Kidney (tissue), 14 donors: ENCODE measurements around the gene ICE2. TPM values are rescaled to one million over a fixed set of nuclear protein-coding genes. Genes with fewer than 3 reads are reported as not detected.

Experiments used
- DNase-seq, 5 donors: peaks; one replicate each; pipeline ENCODE4 v3.0.0-alpha.2; 2013 to 2020
- FAIRE-seq: peaks from 2 replicates; lab custom pipeline; 2012; peaks lifted over from hg19 to GRCh38; lab: Jason Lieb, UNC
- H3K27ac ChIP-seq, 2 donors: one replicate each; pipeline ENCODE4 v1.7.0; 2013; ENCODE audit warnings: low read depth in 2 of 2, low read length in 2 of 2, inconsistent platforms in 1 of 2
- H3K27me3 ChIP-seq: one replicate; pipeline ENCODE4 v1.7.1; 2013; ENCODE audit warnings: low read length, inconsistent platforms; ENCODE audit not compliant: control insufficient read depth, insufficient read depth
- H3K36me3 ChIP-seq, 3 donors: one replicate each; pipeline versions ENCODE4 v1.7.0 to v1.7.1; 2013; ENCODE audit warnings: low read length in 3 of 3, control low read depth in 1 of 3, inconsistent platforms in 1 of 3; ENCODE audit not compliant: insufficient read depth in 3 of 3, control insufficient read depth in 2 of 3
- H3K4me1 ChIP-seq, 3 donors: one replicate each; pipeline versions ENCODE4 v1.7.0 to v1.7.1; 2013; ENCODE audit warnings: low read length in 3 of 3, inconsistent platforms in 1 of 3, low read depth in 1 of 3; ENCODE audit not compliant: control insufficient read depth in 2 of 3, insufficient read depth in 2 of 3
- H3K4me3 ChIP-seq, 3 donors: one replicate each; pipeline versions ENCODE4 v1.7.0 to v1.8.1; 2013; ENCODE audit warnings: low read length in 3 of 3, control low read depth in 1 of 3, inconsistent platforms in 1 of 3
- H3K9ac ChIP-seq, 3 donors: one replicate each; pipeline versions ENCODE4 v1.7.0 to v1.7.1; 2013; ENCODE audit warnings: low read length in 3 of 3, control low read depth in 1 of 3, inconsistent platforms in 1 of 3
- H3K9me3 ChIP-seq, 3 donors: one replicate each; pipeline versions ENCODE4 v1.7.0 to v1.7.1; 2013; ENCODE audit warnings: low read length in 3 of 3, control low read depth in 1 of 3, inconsistent platforms in 1 of 3; ENCODE audit not compliant: control insufficient read depth in 2 of 3, insufficient read depth in 1 of 3
- CTCF ChIP-seq: IDR thresholded peaks from 3 replicates; pipeline ENCODE4 v1.5.1; 2012; ENCODE audit warnings: mild to moderate bottlenecking, moderate library complexity, borderline replicate concordance; ENCODE audit not compliant: insufficient read depth; ENCODE audit errors: extremely low read depth
- intact Hi-C: fragments of 100-400 bp; cut with DNase I; formaldehyde crosslinking; loops from one replicate; pipeline ENCODE4 v1.11.1; 2022
- polyA plus RNA-seq: library from polyadenylated mRNA; stranded (reverse); fragments of 350-450 nt; fragmentation: Illumina TruSeq; extraction: RNeasy Lipid Tissue Mini Kit (QIAGEN cat#74804); gene quantifications from one replicate; pipeline ENCODE4 v1.2.3, GENCODE V29; 2014; ENCODE audit warnings: low read depth, low replicate concordance; ENCODE audit not compliant: insufficient read depth
- total RNA-seq: library from RNA; stranded (reverse); fragmentation: NEBNext Ultra II Directional; extraction: Animal tissue kit (Norgen Biotek cat#: 25700); gene quantifications from one replicate; pipeline ENCODE4 v1.2.1, GENCODE V29; 2021
- donor health status: control.
- donor health status: control.
- donor health status: control.
- donor health status: control.
- donor health status: control.
- donor health status: DM: yes; HTN: yes; CAD: no.
- donor health status: Normal renal cell carcinoma (clear cell type).

Gene ICE2
- total and polyA plus RNA-seq, 2 donors from 2014 or later, result 16.4 to 61.4 TPM

GRCh38 chr15:60385620-60386552, 93.1 kb downstream of the ICE2 start:
- H3K36me3 ChIP-seq, result peaks cover 0 to 2% (median 0%) of the 10 kb centered on the region in 3 donors
- DNase-seq (no peak), FAIRE-seq (no peak)
- no peaks in the 10 kb centered on the region for H3K27me3 ChIP-seq
- TF ChIP-seq CTCF, result no peak
- H3K9ac ChIP-seq, result no peak overlapping the region
- H3K9me3 ChIP-seq, result no peaks in the 10 kb centered on the region
- no peak overlapping the region for H3K4me3 ChIP-seq
- peaks cover 3 to 7% (median 6%) of the 10 kb centered on the region in 3 donors for H3K4me1 ChIP-seq
- intact Hi-C loops, result no loop called here
- no peak overlapping the region for H3K27ac ChIP-seq

- Histone ChIP-seq H3K9ac (no peak overlapping the region), H3K9me3 (no peaks in the 10 kb centered on the region), H3K27me3 (no peaks in the 10 kb centered on the region), H3K27ac (no peak overlapping the region), H3K36me3 (peaks cover 0 to 5% (median 0%) of the 10 kb centered on the region in 3 donors), H3K4me1 (peaks cover 0 to 3% (median 0%) of the 10 kb centered on the region in 3 donors), H3K4me3 (no peak overlapping the region)
- intact Hi-C loops, result no loop called here
- FAIRE-seq, result no peak
- no peak for TF ChIP-seq CTCF
- no peak for DNase-seq
Observed at GRCh38 chr15:60384526-60385126, 94.3 kb downstream of the ICE2 start.

- TF ChIP-seq CTCF, result no peak
- H3K27ac ChIP-seq, result no peak overlapping the region
- no peaks in the 10 kb centered on the region for H3K27me3 ChIP-seq
- H3K9me3 ChIP-seq, result no peaks in the 10 kb centered on the region
- no peak overlapping the region for H3K9ac ChIP-seq
- DNase-seq (no peak), FAIRE-seq (no peak)
- H3K4me1 ChIP-seq, result peaks cover 0 to 3% (median 0%) of the 10 kb centered on the region in 3 donors
- peaks cover 0 to 5% (median 0%) of the 10 kb centered on the region in 3 donors for H3K36me3 ChIP-seq
- no peak overlapping the region for H3K4me3 ChIP-seq
- intact Hi-C loops, result no loop called here
Observed at GRCh38 chr15:60384053-60384452, 94.9 kb downstream of the ICE2 start.
